Breast epithelium (tissue), 3 donors: ENCODE data around the gene SYNDIG1.

Experiments used
- CTCF ChIP-seq, 3 donors: fragments of 450-650 bp; IDR thresholded peaks; one replicate each; pipeline ENCODE4 v1.5.1; 2016 to 2017; ENCODE audit warnings: antibody characterized with exemption in 3 of 3, mild to moderate bottlenecking in 3 of 3, moderate library complexity in 3 of 3
- POLR2A ChIP-seq: fragments of 450-650 bp; IDR thresholded peaks from one replicate; pipeline ENCODE4 v1.6.1; 2016; ENCODE audit warnings: antibody characterized with exemption, mild to moderate bottlenecking, moderate library complexity

- no peak for TF ChIP-seq CTCF (IDR thresholded peaks at IDR 0.05)
- TF ChIP-seq POLR2A, result no peak
These were observed 9.2 kb downstream of the SYNDIG1 start for GRCh38 chr20:24478584-24478983.
